K562 (cell line): ENCODE measurements around the gene TJP2. TPM values are rescaled to one million over a fixed set of nuclear protein-coding genes. Genes with fewer than 3 reads are reported as not detected.

ENCODE experiments used
- ARID4B ChIP-seq: sonication (generic); formaldehyde crosslinking; IDR thresholded peaks from 2 replicates; pipeline ENCODE4 v1.8.0; 2022; ENCODE audit warnings: mild to moderate bottlenecking, missing genetic modification reagents
- BHLHE40 ChIP-seq: IDR thresholded peaks from 2 replicates; pipeline ENCODE4 v1.6.1; 2011; ENCODE audit warnings: low read length, improper control_type of control experiment
- CXXC5 ChIP-seq: fragments of 250-450 bp; sonication (Bioruptor Pico); IDR thresholded peaks from 2 replicates; pipeline ENCODE4 v1.8.0; 2022; ENCODE audit warnings: inconsistent platforms, mild to moderate bottlenecking, moderate library complexity
- EWSR1 ChIP-seq: fragments of 450-650 bp; IDR thresholded peaks from 2 replicates; pipeline ENCODE4 v1.6.1; 2018; ENCODE audit warnings: borderline replicate concordance, mild to moderate bottlenecking, low read depth, moderate library complexity; ENCODE audit not compliant: partially characterized antibody
- HDAC1 ChIP-seq, 2 experiments: fragments of 450-650 bp; IDR thresholded peaks; 2 replicates each; pipeline ENCODE4 v1.6.1; 2016 to 2017; ENCODE audit warnings: inconsistent platforms in 1 of 2, mild to moderate bottlenecking in 1 of 2, moderate library complexity in 1 of 2
- MAZ ChIP-seq, 2 experiments: fragments of 450-650 bp in 1 of 2; sonication (generic) in 1 of 2; formaldehyde crosslinking; IDR thresholded peaks in 1 of 2; conservative IDR thresholded peaks in 1 of 2; 2 replicates each; pipeline versions ENCODE4 v1.4.0 to v1.5.0; 2020; ENCODE audit warnings: mild to moderate bottlenecking in 1 of 2, missing genetic modification reagents in 1 of 2
- MNT ChIP-seq, 2 experiments: fragments of 450-650 bp; conservative IDR thresholded peaks; 2 replicates each; pipeline ENCODE4 v1.6.1; 2017; ENCODE audit warnings: mild to moderate bottlenecking in 2 of 2, moderate library complexity in 2 of 2
- MXI1 ChIP-seq: IDR thresholded peaks from 2 replicates; pipeline ENCODE4 v1.6.1; 2011; ENCODE audit warnings: low read depth, mild to moderate bottlenecking, improper control_type of control experiment, low read length
- RBBP5 ChIP-seq: fragments of 200-600 bp; sonication (generic); IDR thresholded peaks from 2 replicates; pipeline ENCODE4 v1.6.1; 2012; ENCODE audit warnings: borderline replicate concordance, mild to moderate bottlenecking, low read length, control low read depth, inconsistent platforms; ENCODE audit not compliant: insufficient read depth, poor library complexity, severe bottlenecking
- SRSF3 ChIP-seq: fragments of 200-400 bp; formaldehyde crosslinking; IDR thresholded peaks from 2 replicates; pipeline ENCODE4 v1.6.1; 2016; ENCODE audit warnings: mild to moderate bottlenecking, low read length, moderate library complexity; ENCODE audit not compliant: insufficient read depth
- TCF7L2 ChIP-seq: fragments of 150-350 bp; IDR thresholded peaks from 2 replicates; pipeline ENCODE4 v1.6.1; 2016; ENCODE audit warnings: low read depth, mild to moderate bottlenecking, low read length, moderate library complexity
- THRAP3 ChIP-seq: fragments of 450-650 bp; IDR thresholded peaks from 2 replicates; pipeline ENCODE4 v1.6.1; 2016; ENCODE audit warnings: mild to moderate bottlenecking, inconsistent platforms, borderline replicate concordance
- VEZF1 ChIP-seq: fragments of 200-800 bp; sonication (Bioruptor generic); IDR thresholded peaks from 2 replicates; pipeline ENCODE4 v1.6.1; 2017; ENCODE audit warnings: missing genetic modification characterization, missing compliant biosample characterization
- ZNF263 ChIP-seq: sonication (generic); formaldehyde crosslinking; IDR thresholded peaks from 2 replicates; pipeline ENCODE4 v1.8.0; 2022; ENCODE audit warnings: mild to moderate bottlenecking, missing genetic modification reagents, borderline replicate concordance
- ZNF79 ChIP-seq: fragments of 250-450 bp; sonication (Bioruptor Pico); IDR thresholded peaks from 2 replicates; pipeline ENCODE4 v1.4.0; 2020; ENCODE audit warnings: low read depth, mild to moderate bottlenecking, moderate library complexity
- polyA plus RNA-seq, 8 experiments: library from polyadenylated mRNA; depleted of rRNA in 4 of 8; stranded (reverse) in 5 of 8; unstranded in 3 of 8; fragments of >200 nt; fragmentation: Nextera tagmentation in 2 of 8; fragmentation: Illumina TruSeq in 1 of 8; extraction: Ambion mirVana in 2 of 8; extraction: Trizol in 1 of 8; gene quantifications; 2 replicates each; pipeline versions ENCODE4 v1.2.1 to v1.2.3, GENCODE V29; 2011 to 2014; ENCODE audit warnings: inconsistent platforms in 1 of 8, missing spikeins in 1 of 8
- total RNA-seq, 7 experiments: library from RNA; depleted of rRNA in 6 of 7; stranded (reverse); fragments of >200 nt in 6 of 7; fragmentation: Illumina TruSeq in 2 of 7; extraction: Trizol in 2 of 7; gene quantifications; 2 replicates each; pipeline versions ENCODE4 v1.2.1 to v1.2.3, GENCODE V29; 2011 to 2021; ENCODE audit warnings: low replicate concordance in 1 of 7

Gene TJP2
- total and polyA plus RNA-seq, 9 of the 15 experiments (the other 6 are each of a cell fraction or from before 2014, with no cell fraction given) = 4.0 to 24.1 (median 16.8) TPM

GRCh38 chr9:69173891-69174615 is at the start of gene TJP2 (continued):
- no peak for TF ChIP-seq ZNF79 (CRISPR knock-in tag)
- TF ChIP-seq MNT (conservative IDR thresholded peaks at IDR 0.05) = peak; percentile 37 to 76
- peak; percentile 77 for TF ChIP-seq TCF7L2
- TF ChIP-seq THRAP3 = no peak
- TF ChIP-seq RBBP5 = peak; percentile 74
- TF ChIP-seq BHLHE40 = peak; percentile 71
- TF ChIP-seq HDAC1 (IDR thresholded peaks at IDR 0.05) = peak in 1 of 2 experiments; percentile 64; a peak in 2 of 4 replicates
- TF ChIP-seq ARID4B (CRISPR knock-in tag) = peak; percentile 51
- TF ChIP-seq MAZ (CRISPR knock-in tag; conservative IDR thresholded peaks at IDR 0.05 in 1 of 2, IDR thresholded peaks at IDR 0.05 in 1 of 2) = 0 out of 4 replicates have a peak, but pooled peaks of 1 of the 2 experiments have one; percentile 54
- peak; percentile 96 for TF ChIP-seq ZNF263
- no peak for TF ChIP-seq SRSF3
- peak; percentile 63 for TF ChIP-seq VEZF1 (CRISPR knock-in tag)
- TF ChIP-seq CXXC5 (CRISPR knock-in tag) = peak; percentile 79
- TF ChIP-seq EWSR1 = no peak
- peak; percentile 9; the same call in 1 of the 2 replicates for TF ChIP-seq MXI1
